Measurements from ENCODE around the gene TYMP. TPM values are rescaled to one million over a fixed set of nuclear protein-coding genes. Genes with fewer than 3 reads are reported as not detected.

The TYMP gene
- total and polyA plus RNA-seq, 2 of the 8 experiments (the other 6 are each of a cell fraction or from before 2014, with no cell fraction given): 0.43 to 0.48 TPM

DNA sequence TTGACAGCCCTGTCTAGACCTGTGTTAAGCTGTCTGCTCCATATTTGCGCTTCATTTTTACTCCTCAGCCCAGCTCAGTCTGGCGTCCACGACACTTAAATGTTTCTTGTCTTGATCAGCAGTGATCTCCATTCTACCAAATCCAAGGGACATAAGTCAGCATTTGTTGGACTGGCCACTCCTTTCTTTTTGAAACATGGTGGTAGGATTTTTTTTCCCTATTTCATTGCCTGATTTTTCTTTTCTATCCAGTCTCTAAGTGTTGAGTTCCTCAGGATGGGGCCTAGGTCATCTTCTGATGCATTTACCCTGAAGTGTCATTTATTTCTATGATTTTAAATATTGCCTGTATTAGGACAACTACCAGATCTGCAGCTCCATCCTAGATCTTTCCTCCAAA, 20.9 kb downstream of the TYMP start (continued):
- TF ChIP-seq SIN3A (conservative IDR thresholded peaks at IDR 0.05 in 1 of 2, IDR thresholded peaks at IDR 0.05 in 1 of 2; ENCODE audit: low read depth in 1 of 2, low read length in 2 of 2) (no peak), RXRA (IDR thresholded peaks at IDR 0.05; ENCODE audit: insufficient read depth, low read depth, low read length) (no peak), ATF3 (IDR thresholded peaks at IDR 0.05; ENCODE audit: insufficient read depth, low read depth, low read length) (no peak), HDAC6 (IDR thresholded peaks at IDR 0.05; ENCODE audit: low read depth, low read length) (no peak), JUN (IDR thresholded peaks at IDR 0.05; ENCODE audit: low read depth, low read length) (no peak), CEBPB (IDR thresholded peaks at IDR 0.05; ENCODE audit: low read depth, low read length) (no peak), TBP (IDR thresholded peaks at IDR 0.05; ENCODE audit: low read depth, low read length) (no peak), USF2 (IDR thresholded peaks at IDR 0.05; ENCODE audit: low read length) (no peak)
